IPS-15b (cell line): ENCODE data around the gene MCHR1.

Experiments
- H3K27me3 ChIP-seq: one replicate; pipeline ENCODE4 v1.6.1; 2013; ENCODE audit warnings: low read length; ENCODE audit not compliant: control insufficient read depth, insufficient read depth
- H3K36me3 ChIP-seq: one replicate; pipeline ENCODE4 v1.6.1; 2013; ENCODE audit warnings: low read length; ENCODE audit not compliant: control insufficient read depth, insufficient read depth
- H3K4me1 ChIP-seq: one replicate; pipeline ENCODE4 v1.6.1; 2013; ENCODE audit warnings: mild to moderate bottlenecking, low read length; ENCODE audit not compliant: control insufficient read depth, insufficient read depth
- H3K4me3 ChIP-seq: one replicate; pipeline ENCODE4 v1.5.1; 2013; ENCODE audit warnings: low read depth, low read length
- H3K9ac ChIP-seq: one replicate; pipeline ENCODE4 v1.6.1; 2013; ENCODE audit warnings: low read depth, mild to moderate bottlenecking, low read length
- H3K9me3 ChIP-seq: one replicate; pipeline ENCODE4 v1.6.1; 2013; ENCODE audit warnings: mild to moderate bottlenecking, low read length; ENCODE audit not compliant: control insufficient read depth, insufficient read depth

MCHR1 gene

DNA sequence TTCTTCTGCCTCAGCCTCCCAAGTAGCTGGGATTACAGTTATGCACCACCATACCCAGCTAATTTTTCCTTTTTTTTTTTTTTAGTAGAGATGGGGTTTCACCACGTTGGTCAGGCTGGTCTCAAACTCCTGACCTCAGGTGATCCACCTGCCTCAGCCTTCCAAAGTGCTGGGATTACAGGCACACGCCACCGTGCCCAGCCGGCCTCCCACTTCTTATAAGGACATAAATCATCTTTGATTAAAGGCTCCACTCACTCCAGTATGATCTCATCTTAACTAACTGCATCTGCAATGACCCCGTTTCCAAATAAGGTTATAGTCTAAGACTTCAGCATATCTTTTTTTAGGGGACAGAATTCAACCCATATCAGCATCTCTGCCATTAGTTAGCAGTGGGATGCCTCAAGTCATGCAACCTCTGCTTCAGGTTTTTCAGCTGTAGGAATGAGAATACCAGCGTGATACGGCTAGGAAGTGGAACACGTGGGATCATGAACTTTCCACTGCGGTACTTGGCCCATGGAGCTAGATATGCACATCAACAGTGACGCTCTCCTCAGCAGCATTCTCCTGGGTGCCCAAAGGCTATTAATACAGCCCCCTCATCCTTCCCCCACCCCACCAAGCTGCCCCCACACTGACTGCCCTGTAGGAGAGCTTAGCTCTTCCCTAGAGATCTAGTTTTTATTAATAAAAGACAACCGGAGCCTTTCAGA lies 41.4 kb downstream of the MCHR1 start:
- Histone ChIP-seq H3K9ac (no peak overlapping the region), H3K9me3 (no peaks in the 10 kb centered on the region), H3K4me1 (no peaks in the 10 kb centered on the region), H3K4me3 (no peak overlapping the region), H3K36me3 (no peaks in the 10 kb centered on the region), H3K27me3 (no peaks in the 10 kb centered on the region)

GRCh38 chr22:40721266-40721665 lies 42.0 kb downstream of the MCHR1 start:
- Histone ChIP-seq H3K36me3 (no peaks in the 10 kb centered on the region), H3K27me3 (no peaks in the 10 kb centered on the region), H3K9me3 (no peaks in the 10 kb centered on the region), H3K9ac (no peak overlapping the region), H3K4me1 (no peaks in the 10 kb centered on the region), H3K4me3 (no peak overlapping the region)

DNA sequence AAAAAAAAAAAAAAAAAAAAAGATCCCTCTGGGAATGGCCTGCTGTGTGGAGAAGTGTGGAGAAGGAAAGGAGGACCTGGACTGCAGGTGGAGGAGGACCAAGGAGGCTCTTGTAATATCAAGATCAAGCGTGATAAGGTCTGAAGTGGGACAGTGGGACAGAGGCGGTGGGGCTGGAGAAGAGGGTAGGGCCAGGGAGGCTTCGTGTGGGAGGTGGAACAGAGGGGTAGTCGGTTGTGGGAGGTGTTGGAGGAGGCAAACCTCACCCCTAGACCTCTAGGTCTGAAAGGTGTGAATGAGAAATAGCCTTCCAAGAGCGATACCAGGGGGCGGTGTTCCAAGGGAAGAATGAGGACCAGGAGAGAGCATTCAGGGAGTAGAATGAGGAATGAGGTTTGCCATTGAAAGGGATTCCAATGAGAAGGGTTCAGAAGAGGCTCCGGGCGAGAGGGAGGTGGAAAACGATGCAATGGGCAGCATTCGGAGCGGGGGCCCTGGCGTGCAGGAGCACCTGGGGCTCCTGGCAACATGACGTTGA lies 44.2 kb downstream of the MCHR1 start:
- H3K9me3 ChIP-seq: no peaks in the 10 kb centered on the region
- no peak overlapping the region for H3K9ac ChIP-seq
- no peaks in the 10 kb centered on the region for H3K27me3 ChIP-seq
- H3K4me3 ChIP-seq: no peak overlapping the region
- H3K4me1 ChIP-seq: peaks cover 5% of the 10 kb centered on the region
- H3K36me3 ChIP-seq: no peaks in the 10 kb centered on the region

GRCh38 chr22:40726514-40726913 lies 47.2 kb downstream of the MCHR1 start:
- Histone ChIP-seq H3K9me3 (no peaks in the 10 kb centered on the region), H3K27me3 (no peaks in the 10 kb centered on the region), H3K36me3 (no peaks in the 10 kb centered on the region), H3K9ac (no peak overlapping the region), H3K4me1 (peaks cover 5% of the 10 kb centered on the region), H3K4me3 (no peak overlapping the region)

DNA sequence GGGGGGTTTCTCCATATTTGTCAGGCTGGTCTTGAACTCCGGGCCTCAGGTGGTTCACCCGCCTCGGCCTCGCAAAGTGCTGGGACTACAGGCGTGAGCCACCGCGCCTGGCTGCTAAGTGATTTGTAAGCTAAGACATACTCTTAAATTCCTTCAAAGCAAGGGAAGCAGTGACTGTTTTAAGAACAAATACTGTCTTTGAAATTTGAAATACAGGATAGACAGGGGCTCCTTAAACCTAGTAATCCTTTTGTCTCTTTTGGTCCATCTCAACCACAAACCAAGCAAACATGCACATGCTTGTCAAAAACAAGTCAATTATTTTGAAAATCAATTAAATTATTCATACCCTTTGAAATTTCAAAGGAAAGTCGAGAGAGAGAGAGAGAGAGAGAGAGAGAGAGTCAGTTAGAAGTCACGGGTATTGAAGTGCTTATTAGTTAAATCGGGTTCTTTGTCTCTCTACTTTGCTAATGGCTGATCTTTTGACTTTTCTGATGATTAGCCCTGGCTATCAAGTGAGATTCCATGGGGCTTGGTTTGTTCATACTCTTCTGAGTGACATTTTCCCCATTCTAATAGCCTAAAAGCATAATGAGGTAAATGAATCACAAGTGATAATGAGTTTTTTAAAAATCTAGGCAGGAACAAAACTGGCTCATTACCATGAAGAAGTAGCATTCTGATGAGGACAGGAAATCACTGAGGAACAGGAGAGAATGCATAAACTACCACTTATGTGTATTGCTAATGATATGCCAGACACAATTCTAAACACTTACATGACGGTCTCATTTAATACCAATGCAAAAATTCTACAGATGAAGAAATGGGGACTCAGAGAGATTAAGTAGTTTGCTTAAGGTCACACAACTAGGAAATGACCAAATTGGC lies 48.0 kb downstream of the MCHR1 start:
- H3K4me1 ChIP-seq: peaks cover 6% of the 10 kb centered on the region

GRCh38 chr22:40727964-40728615 lies 48.8 kb downstream of the MCHR1 start:
- Histone ChIP-seq H3K9me3 (no peaks in the 10 kb centered on the region), H3K9ac (no peak overlapping the region), H3K4me3 (no peak overlapping the region), H3K4me1 (peaks cover 9% of the 10 kb centered on the region), H3K36me3 (no peaks in the 10 kb centered on the region), H3K27me3 (no peaks in the 10 kb centered on the region)

More for the DNA sequence above, 48.0 kb downstream of the MCHR1 start:
- Histone ChIP-seq H3K27me3 (no peaks in the 10 kb centered on the region), H3K36me3 (no peaks in the 10 kb centered on the region), H3K4me3 (no peak overlapping the region), H3K9me3 (no peaks in the 10 kb centered on the region), H3K9ac (no peak overlapping the region)

- Histone ChIP-seq H3K9ac (no peak overlapping the region), H3K9me3 (no peaks in the 10 kb centered on the region), H3K4me1 (peaks cover 9% of the 10 kb centered on the region), H3K36me3 (no peaks in the 10 kb centered on the region), H3K4me3 (no peak overlapping the region), H3K27me3 (no peaks in the 10 kb centered on the region)
Measured at GRCh38 chr22:40728731-40729189, 49.5 kb downstream of the MCHR1 start.

DNA sequence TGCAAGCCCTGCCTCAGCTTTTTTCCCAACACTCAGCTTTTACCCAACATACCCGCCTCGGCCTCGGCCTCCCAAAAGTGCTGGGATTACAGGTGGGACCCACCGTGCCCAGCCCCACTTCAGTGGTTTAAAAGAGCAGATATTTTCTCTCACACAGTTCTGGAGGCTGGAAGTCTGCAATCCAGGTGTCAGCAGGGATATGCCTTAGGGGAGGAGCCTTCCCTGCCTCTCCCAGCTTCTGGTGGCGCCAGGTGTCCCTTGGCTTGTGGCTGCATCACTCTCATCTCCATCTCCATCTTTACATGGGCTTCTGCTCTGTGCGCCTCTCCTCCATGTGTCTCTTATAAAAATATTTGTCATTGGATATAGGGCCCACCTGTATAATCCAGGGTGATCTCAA lies 50.0 kb downstream of the MCHR1 start:
- H3K27me3 ChIP-seq: no peaks in the 10 kb centered on the region
- H3K9ac ChIP-seq: no peak overlapping the region
- H3K4me3 ChIP-seq: no peak overlapping the region
- no peaks in the 10 kb centered on the region for H3K36me3 ChIP-seq
- H3K4me1 ChIP-seq: peaks cover 9% of the 10 kb centered on the region
- no peaks in the 10 kb centered on the region for H3K9me3 ChIP-seq
